ENCODE measurements around the gene ASIC3. TPM values are rescaled to one million over a fixed set of nuclear protein-coding genes. Genes with fewer than 3 reads are reported as not detected.

The ASIC3 gene
- total RNA-seq, 4 donors from 2014 or later = 2.6 to 4.3 (median 3.1) TPM

DNA sequence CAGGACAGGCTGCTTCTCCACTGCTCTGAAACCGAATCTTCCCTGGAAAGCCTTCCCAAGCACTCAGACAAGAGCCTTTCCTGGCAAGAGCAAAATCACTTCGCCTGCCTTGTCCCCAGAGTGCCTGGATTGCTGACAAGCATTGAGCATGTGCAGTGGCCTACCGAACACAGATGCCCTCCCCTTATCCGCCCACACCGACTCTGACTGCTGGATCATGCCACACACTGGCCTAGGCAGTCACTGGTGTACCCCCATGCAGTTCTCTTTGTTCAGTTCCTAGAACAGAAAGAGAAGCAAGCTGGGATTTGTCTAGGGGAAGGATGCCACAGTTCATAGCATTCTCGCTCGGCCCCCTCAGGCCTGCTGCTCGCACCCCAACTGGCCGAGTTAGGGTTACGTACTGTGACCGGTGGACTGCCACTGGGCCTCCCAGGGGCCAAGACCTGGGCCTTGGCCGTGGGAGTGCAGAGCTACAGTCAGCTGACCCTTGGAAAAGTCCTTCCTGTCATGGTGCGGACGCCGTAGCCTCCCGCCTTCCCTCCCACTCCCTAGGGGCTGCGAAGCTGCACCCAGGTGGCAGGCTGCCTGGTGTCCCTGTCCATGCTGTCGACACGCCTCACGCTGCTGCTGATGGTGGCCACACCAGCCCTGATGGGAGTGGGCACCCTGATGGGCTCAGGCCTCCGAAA is 13.2 kb upstream of the ASIC3 start:
- peaks cover 0 to 5% (median 2%) of the 10 kb centered on the region in 4 donors for H3K36me3 ChIP-seq
- no peak for DNase-seq
- no peaks in the 10 kb centered on the region for H3K27me3 ChIP-seq
- intact Hi-C loops (cut with DNase I; ENCODE audit: low total_unique reads) = no loop called here
- no peak overlapping the region for H3K27ac ChIP-seq
- H3K4me1 ChIP-seq = peaks cover 0 to 13% (median 9%) of the 10 kb centered on the region in 4 donors
- H3K9me3 ChIP-seq = no peaks in the 10 kb centered on the region
- in situ Hi-C loops (cut with MboI; ENCODE audit: low pct_ligation_motif_present in 1 of 4, low pct_unique_long_range_greater_than_20kb in 1 of 4, low sequenced_read_pairs in 3 of 4) = loop anchor here in 1 of 4 donors (10.0 kb wide), 1 partner anchor 70 kb away; no protein-coding TSS in a partner anchor
- H3K4me3 ChIP-seq = no peak overlapping the region
- TF ChIP-seq EP300 (IDR thresholded peaks at IDR 0.05; ENCODE audit: low read depth) (no peak), POLR2A (IDR thresholded peaks at IDR 0.05) (no peak), CTCF (IDR thresholded peaks at IDR 0.05) (no peak), POLR2AphosphoS5 (IDR thresholded peaks at IDR 0.05) (no peak)
- WGBS, 2 donors (ENCODE audit: low coverage in 1 of 2) = 93% methylated on average over 16 of the region's 21 CpGs; no CpG with 5 or more reads in 1 of the 2 donors

GRCh38 chr7:151035902-151036301 is 12.4 kb upstream of the ASIC3 start:
- no peak overlapping the region for H3K27ac ChIP-seq
- H3K27me3 ChIP-seq = no peaks in the 10 kb centered on the region
- no peak overlapping the region for H3K4me3 ChIP-seq
- intact Hi-C loops (cut with DNase I; ENCODE audit: low total_unique reads) (no loop called here), in situ Hi-C loops (cut with MboI; ENCODE audit: low pct_ligation_motif_present in 1 of 4, low pct_unique_long_range_greater_than_20kb in 1 of 4, low sequenced_read_pairs in 3 of 4) (loop anchor here in 1 of 4 donors (10.0 kb wide), 1 partner anchor 69 kb away; no protein-coding TSS in a partner anchor)
- TF ChIP-seq CTCF (IDR thresholded peaks at IDR 0.05) (no peak), POLR2A (IDR thresholded peaks at IDR 0.05) (no peak), EP300 (IDR thresholded peaks at IDR 0.05; ENCODE audit: low read depth) (no peak), POLR2AphosphoS5 (IDR thresholded peaks at IDR 0.05) (no peak)
- H3K36me3 ChIP-seq = peaks cover 0 to 5% (median 2%) of the 10 kb centered on the region in 4 donors
- H3K9me3 ChIP-seq = no peaks in the 10 kb centered on the region
- no peak for DNase-seq
- peaks cover 0 to 13% (median 9%) of the 10 kb centered on the region in 4 donors for H3K4me1 ChIP-seq
- 96% methylated on average over 17 of the region's 17 CpGs; no CpG with 5 or more reads in 1 of the 2 donors for WGBS, 2 donors (ENCODE audit: low coverage in 1 of 2)

GRCh38 chr7:151038951-151039849 is 9.1 kb upstream of the ASIC3 start:
- no peak for TF ChIP-seq CTCF (IDR thresholded peaks at IDR 0.05)
- Histone ChIP-seq H3K9me3 (no peaks in the 10 kb centered on the region), H3K4me1 (peaks cover 0 to 13% (median 9%) of the 10 kb centered on the region in 4 donors), H3K4me3 (no peak overlapping the region), H3K27ac (peak overlapping the region in 2 of 4 donors; percentile 18 to 35), H3K36me3 (peaks cover 0 to 5% (median 2%) of the 10 kb centered on the region in 4 donors), H3K27me3 (no peaks in the 10 kb centered on the region)
- intact Hi-C loops (cut with DNase I; ENCODE audit: low total_unique reads) (no loop called here), in situ Hi-C loops (cut with MboI; ENCODE audit: low pct_ligation_motif_present in 1 of 4, low pct_unique_long_range_greater_than_20kb in 1 of 4, low sequenced_read_pairs in 3 of 4) (loop anchor here in 1 of 4 donors (10.0 kb wide), 1 partner anchor 66 kb away; no protein-coding TSS in a partner anchor)
- peak; percentile 64 for DNase-seq
- 0 to 40% methylated on average over 1 to 12 of the region's 12 CpGs for WGBS, 2 donors (ENCODE audit: low coverage in 1 of 2)

Data from transverse colon (tissue), 4 donors.